Measurements from ENCODE around the gene ALDH1B1. TPM values are rescaled to one million over a fixed set of nuclear protein-coding genes. Genes with fewer than 3 reads are reported as not detected.

ALDH1B1 gene
- total RNA-seq, 4 donors from 2014 or later, result 7.9 to 15.3 (median 11.0) TPM

- TF ChIP-seq CTCF (IDR thresholded peaks at IDR 0.05), result no peak
- TF ChIP-seq EP300 (IDR thresholded peaks at IDR 0.05), result no peak
- no peak for TF ChIP-seq POLR2A (IDR thresholded peaks at IDR 0.05)
- DNase-seq (ENCODE audit: low spot score in 2 of 2), result no peak
- no peaks in the 10 kb centered on the region for H3K36me3 ChIP-seq
- H3K27ac ChIP-seq, result no peak overlapping the region
- no peaks in the 10 kb centered on the region for H3K4me1 ChIP-seq
- WGBS, 2 donors, result 64 to 66% methylated on average over 2 of the region's 2 CpGs
- H3K9me3 ChIP-seq, result no peaks in the 10 kb centered on the region
- H3K4me3 ChIP-seq, result no peak overlapping the region
- no peaks in the 10 kb centered on the region for H3K27me3 ChIP-seq
These were observed 43.0 kb downstream of the ALDH1B1 start for GRCh38 chr9:38435521-38435920.

- TF ChIP-seq CTCF (IDR thresholded peaks at IDR 0.05) (no peak), POLR2A (IDR thresholded peaks at IDR 0.05) (no peak), EP300 (IDR thresholded peaks at IDR 0.05) (no peak)
- no peaks in the 10 kb centered on the region for H3K36me3 ChIP-seq
- no peaks in the 10 kb centered on the region for H3K9me3 ChIP-seq
- 94 to 98% methylated on average over 2 of the region's 2 CpGs for WGBS, 2 donors
- H3K27ac ChIP-seq, result no peak overlapping the region
- no peaks in the 10 kb centered on the region for H3K4me1 ChIP-seq
- H3K4me3 ChIP-seq, result no peak overlapping the region
- no peak for DNase-seq (ENCODE audit: low spot score in 2 of 2)
- H3K27me3 ChIP-seq, result no peaks in the 10 kb centered on the region
These were observed 44.2 kb downstream of the ALDH1B1 start for GRCh38 chr9:38436708-38437107.

- no peak overlapping the region for H3K27ac ChIP-seq
- H3K4me3 ChIP-seq, result no peak overlapping the region
- no peak for TF ChIP-seq CTCF (IDR thresholded peaks at IDR 0.05)
- no peak for TF ChIP-seq EP300 (IDR thresholded peaks at IDR 0.05)
- H3K9me3 ChIP-seq, result no peaks in the 10 kb centered on the region
- 72% methylated on average over 11 of the region's 11 CpGs for WGBS, 2 donors
- no peaks in the 10 kb centered on the region for H3K27me3 ChIP-seq
- no peaks in the 10 kb centered on the region for H3K4me1 ChIP-seq
- H3K36me3 ChIP-seq, result no peaks in the 10 kb centered on the region
- DNase-seq (ENCODE audit: low spot score in 2 of 2), result no peak
These were observed 44.8 kb downstream of the ALDH1B1 start for GRCh38 chr9:38437193-38437823.

GRCh38 chr9:38439291-38439915 lies 46.9 kb downstream of the ALDH1B1 start:
- no peak for DNase-seq (ENCODE audit: low spot score in 2 of 2)
- WGBS, 2 donors, result 77 to 79% methylated on average over 3 of the region's 3 CpGs
- H3K9me3 ChIP-seq, result no peaks in the 10 kb centered on the region
- H3K4me1 ChIP-seq, result no peaks in the 10 kb centered on the region
- H3K27me3 ChIP-seq, result no peaks in the 10 kb centered on the region
- no peak overlapping the region for H3K27ac ChIP-seq
- TF ChIP-seq CTCF (IDR thresholded peaks at IDR 0.05) (no peak), POLR2A (IDR thresholded peaks at IDR 0.05) (no peak), EP300 (IDR thresholded peaks at IDR 0.05) (no peak)
- H3K4me3 ChIP-seq, result no peak overlapping the region
- no peaks in the 10 kb centered on the region for H3K36me3 ChIP-seq

GRCh38 chr9:38439916-38440301 lies 47.4 kb downstream of the ALDH1B1 start:
- Histone ChIP-seq H3K36me3 (no peaks in the 10 kb centered on the region), H3K9me3 (no peaks in the 10 kb centered on the region), H3K27me3 (no peaks in the 10 kb centered on the region), H3K4me3 (no peak overlapping the region), H3K27ac (no peak overlapping the region), H3K4me1 (no peaks in the 10 kb centered on the region)
- TF ChIP-seq POLR2A (IDR thresholded peaks at IDR 0.05), result no peak
- TF ChIP-seq CTCF (IDR thresholded peaks at IDR 0.05), result no peak
- no peak for TF ChIP-seq EP300 (IDR thresholded peaks at IDR 0.05)
- whole genome bisulfite sequencing, 2 donors, result 98% methylated on average over 1 of the region's 1 CpG
- no peak for DNase-seq (ENCODE audit: low spot score in 2 of 2)

Data from tibial nerve (tissue), 4 donors.